Panc1 (cell line): ENCODE data around the gene BTG4. TPM values are rescaled to one million over a fixed set of nuclear protein-coding genes. Genes with fewer than 3 reads are reported as not detected.

Experiments
- ATAC-seq: fragments of 200-7000 bp; cut with Tn5 transposase; 2 replicates; pipeline ENCODE4 v1.9.1; 2020; ENCODE audit warnings: mild to moderate bottlenecking, moderate library complexity
- BruUV-seq: library from RNA; stranded (reverse); fragments of 400-500 nt; replicated peaks from 2 replicates; lab custom pipeline; 2021; lab: Mats Ljungman, UMichigan
- CTCF ChIA-PET: fragments of 300-600 bp; sonication (Branson Sonifier 250); formaldehyde crosslinking; loops from one replicate; lab custom pipeline; 2022; ENCODE audit warnings: antibody characterized with exemption; lab: Charles Lee
- POLR2A ChIA-PET: fragments of 300-600 bp; sonication (Branson Sonifier 250); formaldehyde crosslinking; loops from one replicate; lab custom pipeline; 2022; ENCODE audit warnings: antibody characterized with exemption; lab: Charles Lee
- DNase-seq: peaks from one replicate; pipeline ENCODE4 v3.0.0-alpha.2; 2010; ENCODE audit warnings: low read depth, low spot score
- H3K27ac ChIP-seq: 2 replicates; pipeline ENCODE4 v1.5.1; 2011; ENCODE audit warnings: mild to moderate bottlenecking, low read length, inconsistent platforms
- H3K27me3 ChIP-seq: fragments of 200-500 bp; sonication (Bioruptor generic); 2 replicates; pipeline ENCODE4 v1.6.0; 2014; ENCODE audit warnings: low read length, inconsistent platforms; ENCODE audit not compliant: control insufficient read depth, insufficient read depth
- H3K36me3 ChIP-seq: fragments of 200-500 bp; sonication (Bioruptor generic); 2 replicates; pipeline ENCODE4 v1.5.1; 2014; ENCODE audit warnings: inconsistent platforms, mild to moderate bottlenecking, low read length, moderate library complexity; ENCODE audit not compliant: control insufficient read depth, insufficient read depth
- H3K4me1 ChIP-seq: 2 replicates; pipeline ENCODE4 v1.5.1; 2011; ENCODE audit warnings: inconsistent platforms, mild to moderate bottlenecking, low read length, moderate library complexity; ENCODE audit not compliant: control insufficient read depth, insufficient read depth
- H3K4me3 ChIP-seq, 2 experiments: 2 replicates each; pipeline ENCODE4 v1.5.1; 2011 to 2012; ENCODE audit warnings: low read depth in 2 of 2, low read length in 2 of 2, mild to moderate bottlenecking in 2 of 2, inconsistent platforms in 1 of 2, moderate library complexity in 1 of 2
- H3K9me3 ChIP-seq: fragments of 200-500 bp; sonication (Bioruptor generic); 2 replicates; pipeline ENCODE4 v1.5.1; 2014; ENCODE audit warnings: low read depth, mild to moderate bottlenecking, inconsistent platforms, low read length, moderate library complexity; ENCODE audit not compliant: control insufficient read depth, insufficient read depth
- POLR2AphosphoS5 ChIP-seq: IDR thresholded peaks from 2 replicates; pipeline ENCODE4 v1.6.1; 2012; ENCODE audit warnings: mild to moderate bottlenecking, low read depth, low read length, moderate library complexity
- SIN3A ChIP-seq: IDR thresholded peaks from 2 replicates; pipeline ENCODE4 v1.6.1; 2012; ENCODE audit warnings: low read depth, mild to moderate bottlenecking, low read length, moderate library complexity, borderline replicate concordance; ENCODE audit not compliant: insufficient read depth
- TCF7L2 ChIP-seq: IDR thresholded peaks from 2 replicates; pipeline ENCODE4 v1.6.1; 2011; ENCODE audit warnings: mild to moderate bottlenecking, low read depth, low read length, inconsistent platforms
- in situ Hi-C: cut with HindIII; loops from 2 replicates; pipeline ENCODE4 v1.10.0; 2016; ENCODE audit warnings: low sequenced_read_pairs, low pct_unique_long_range_greater_than_20kb
- intact Hi-C: fragments of 100-400 bp; cut with micrococcal nuclease; formaldehyde crosslinking; loops from one replicate; pipeline ENCODE4 v1.10.0; 2022; ENCODE audit not compliant: unreplicated experiment
- total RNA-seq: library from RNA; stranded (reverse); gene quantifications from one replicate; pipeline ENCODE4 v1.2.1, GENCODE V29; 2021; ENCODE audit not compliant: unreplicated experiment
- TF ChIP-seq, protein P1 (sequence below), 2 experiments: IDR thresholded peaks; 2 replicates each; pipeline ENCODE4 v1.6.1; 2011 to 2012; ENCODE audit warnings: low read depth in 2 of 2, control low read depth in 1 of 2, low read length in 1 of 2, mild to moderate bottlenecking in 1 of 2, moderate library complexity in 1 of 2; ENCODE audit not compliant: insufficient read depth in 1 of 2
- TF ChIP-seq, protein P2 (sequence below): fragments of 450-650 bp; IDR thresholded peaks from 2 replicates; pipeline ENCODE4 v1.5.1; 2017; ENCODE audit warnings: mild to moderate bottlenecking

The BTG4 gene
- total RNA-seq, 1 experiment from 2014 or later = not detected

GRCh38 chr11:111559800-111560464 lies 47.7 kb upstream of the BTG4 start:
- in situ Hi-C loops (no loop called here), intact Hi-C loops (no loop called here)
- DNase-seq = no peak
- TF ChIP-seq, protein P1, sequence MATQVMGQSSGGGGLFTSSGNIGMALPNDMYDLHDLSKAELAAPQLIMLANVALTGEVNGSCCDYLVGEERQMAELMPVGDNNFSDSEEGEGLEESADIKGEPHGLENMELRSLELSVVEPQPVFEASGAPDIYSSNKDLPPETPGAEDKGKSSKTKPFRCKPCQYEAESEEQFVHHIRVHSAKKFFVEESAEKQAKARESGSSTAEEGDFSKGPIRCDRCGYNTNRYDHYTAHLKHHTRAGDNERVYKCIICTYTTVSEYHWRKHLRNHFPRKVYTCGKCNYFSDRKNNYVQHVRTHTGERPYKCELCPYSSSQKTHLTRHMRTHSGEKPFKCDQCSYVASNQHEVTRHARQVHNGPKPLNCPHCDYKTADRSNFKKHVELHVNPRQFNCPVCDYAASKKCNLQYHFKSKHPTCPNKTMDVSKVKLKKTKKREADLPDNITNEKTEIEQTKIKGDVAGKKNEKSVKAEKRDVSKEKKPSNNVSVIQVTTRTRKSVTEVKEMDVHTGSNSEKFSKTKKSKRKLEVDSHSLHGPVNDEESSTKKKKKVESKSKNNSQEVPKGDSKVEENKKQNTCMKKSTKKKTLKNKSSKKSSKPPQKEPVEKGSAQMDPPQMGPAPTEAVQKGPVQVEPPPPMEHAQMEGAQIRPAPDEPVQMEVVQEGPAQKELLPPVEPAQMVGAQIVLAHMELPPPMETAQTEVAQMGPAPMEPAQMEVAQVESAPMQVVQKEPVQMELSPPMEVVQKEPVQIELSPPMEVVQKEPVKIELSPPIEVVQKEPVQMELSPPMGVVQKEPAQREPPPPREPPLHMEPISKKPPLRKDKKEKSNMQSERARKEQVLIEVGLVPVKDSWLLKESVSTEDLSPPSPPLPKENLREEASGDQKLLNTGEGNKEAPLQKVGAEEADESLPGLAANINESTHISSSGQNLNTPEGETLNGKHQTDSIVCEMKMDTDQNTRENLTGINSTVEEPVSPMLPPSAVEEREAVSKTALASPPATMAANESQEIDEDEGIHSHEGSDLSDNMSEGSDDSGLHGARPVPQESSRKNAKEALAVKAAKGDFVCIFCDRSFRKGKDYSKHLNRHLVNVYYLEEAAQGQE (IDR thresholded peaks at IDR 0.05; ENCODE audit: insufficient read depth in 1 of 2, low read depth in 2 of 2, low read length in 1 of 2) = no peak
- TF ChIP-seq POLR2AphosphoS5 (no peak), TCF7L2 (no peak), SIN3A (no peak)
- TF ChIP-seq, protein P2, sequence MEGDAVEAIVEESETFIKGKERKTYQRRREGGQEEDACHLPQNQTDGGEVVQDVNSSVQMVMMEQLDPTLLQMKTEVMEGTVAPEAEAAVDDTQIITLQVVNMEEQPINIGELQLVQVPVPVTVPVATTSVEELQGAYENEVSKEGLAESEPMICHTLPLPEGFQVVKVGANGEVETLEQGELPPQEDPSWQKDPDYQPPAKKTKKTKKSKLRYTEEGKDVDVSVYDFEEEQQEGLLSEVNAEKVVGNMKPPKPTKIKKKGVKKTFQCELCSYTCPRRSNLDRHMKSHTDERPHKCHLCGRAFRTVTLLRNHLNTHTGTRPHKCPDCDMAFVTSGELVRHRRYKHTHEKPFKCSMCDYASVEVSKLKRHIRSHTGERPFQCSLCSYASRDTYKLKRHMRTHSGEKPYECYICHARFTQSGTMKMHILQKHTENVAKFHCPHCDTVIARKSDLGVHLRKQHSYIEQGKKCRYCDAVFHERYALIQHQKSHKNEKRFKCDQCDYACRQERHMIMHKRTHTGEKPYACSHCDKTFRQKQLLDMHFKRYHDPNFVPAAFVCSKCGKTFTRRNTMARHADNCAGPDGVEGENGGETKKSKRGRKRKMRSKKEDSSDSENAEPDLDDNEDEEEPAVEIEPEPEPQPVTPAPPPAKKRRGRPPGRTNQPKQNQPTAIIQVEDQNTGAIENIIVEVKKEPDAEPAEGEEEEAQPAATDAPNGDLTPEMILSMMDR = no peak
- H3K27ac ChIP-seq = no peak overlapping the region
- ChIA-PET POLR2A (no interaction called here), CTCF (no interaction called here)
- ATAC-seq = no peak
- no peaks in the 10 kb centered on the region; the same call in 1 of the 2 replicates for H3K4me1 ChIP-seq
- H3K36me3 ChIP-seq = no peaks in the 10 kb centered on the region
- no peak overlapping the region for H3K4me3 ChIP-seq
- peaks cover 6% of the 10 kb centered on the region; the same call in 1 of the 2 replicates for H3K9me3 ChIP-seq
- no TSS peak for BruUV-seq
- no peaks in the 10 kb centered on the region for H3K27me3 ChIP-seq

DNA sequence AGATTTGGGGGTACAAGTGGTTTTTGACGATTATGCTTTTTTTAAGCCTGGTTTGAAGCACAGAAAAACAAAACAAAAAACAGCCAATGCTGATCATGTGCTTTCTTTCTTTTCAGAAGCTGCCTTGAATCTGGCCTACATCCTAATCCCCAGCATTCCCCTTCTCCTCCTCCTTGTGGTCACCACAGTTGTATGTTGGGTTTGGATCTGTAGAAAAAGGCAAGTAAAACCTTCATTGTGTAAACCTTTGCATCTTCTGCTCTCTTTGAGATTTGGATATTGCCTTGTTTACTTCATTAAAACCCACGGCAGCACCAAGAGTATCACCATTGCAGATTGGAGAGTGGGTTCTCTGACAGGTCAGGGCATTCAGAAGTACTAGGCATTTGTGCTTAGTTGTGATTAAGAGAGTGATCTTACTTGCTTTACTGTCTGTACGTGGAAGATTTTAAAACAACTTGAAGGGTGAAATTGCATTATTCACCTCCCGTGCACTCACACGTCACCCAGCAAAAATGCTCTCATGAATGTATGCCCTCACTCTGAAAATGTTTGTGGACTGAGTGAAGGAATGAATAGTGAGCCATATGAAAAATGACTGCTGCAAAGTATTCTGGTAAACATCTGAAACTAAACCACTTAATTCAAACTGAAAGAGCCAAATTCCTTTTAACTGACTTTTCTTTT lies 45.4 kb upstream of the BTG4 start:
- in situ Hi-C loops = no loop called here
- ATAC-seq (peak; percentile 35; the same call in 1 of the 2 replicates), DNase-seq (peak; percentile 66)
- intact Hi-C loops = no loop called here
- Histone ChIP-seq H3K27ac (no peak overlapping the region), H3K9me3 (peaks cover 6% of the 10 kb centered on the region; the same call in 1 of the 2 replicates), H3K36me3 (no peaks in the 10 kb centered on the region), H3K27me3 (no peaks in the 10 kb centered on the region), H3K4me1 (no peaks in the 10 kb centered on the region; the same call in 1 of the 2 replicates), H3K4me3 (no peak overlapping the region)
- CTCF ChIA-PET = interaction anchor here (0.7 kb wide), 1 partner anchor 9 kb away, joined by 3 read pairs; no protein-coding TSS in a partner anchor
- TF ChIP-seq, protein P2 = no peak
- TF ChIP-seq SIN3A (no peak), TCF7L2 (no peak)
- BruUV-seq = no TSS peak
- POLR2A ChIA-PET = no interaction called here
